GM18505 (cell line): Measurements from ENCODE around the gene SUPV3L1.
"Not testable (repeated sequence)": the region's sequence is repeated elsewhere in the genome, so short reads cannot be mapped to it uniquely, and the experiment has no call there.

Experiments used
- ATAC-seq: cut with Tn5 transposase; IDR thresholded peaks from one replicate; pipeline ENCODE4 v1.9.1; 2021; ENCODE audit not compliant: unreplicated experiment
- POLR2A ChIP-seq: IDR thresholded peaks from 4 replicates; pipeline ENCODE4 v1.6.1; 2011; ENCODE audit warnings: borderline replicate concordance; ENCODE audit not compliant: insufficient read depth, insufficient read length; ENCODE audit errors: extremely low read depth

The SUPV3L1 gene

DNA sequence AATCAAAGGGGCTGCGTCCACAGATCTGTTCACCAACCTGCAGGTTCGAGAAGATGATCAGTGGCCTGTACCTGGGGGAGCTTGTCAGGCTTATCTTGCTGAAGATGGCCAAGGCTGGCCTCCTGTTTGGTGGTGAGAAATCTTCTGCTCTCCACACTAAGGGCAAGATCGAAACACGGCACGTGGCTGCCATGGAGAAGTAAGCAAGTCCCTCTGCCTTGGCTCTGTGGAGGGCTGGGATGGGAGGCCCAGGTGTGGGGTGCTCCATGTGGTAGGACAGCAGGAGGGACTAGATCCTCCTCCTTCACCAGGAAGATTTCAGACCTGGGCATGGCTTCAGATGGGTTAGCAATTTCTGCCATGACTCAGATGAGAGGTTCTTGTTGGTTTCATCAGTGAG lies 66.0 kb downstream of the SUPV3L1 start:
- no peak for ATAC-seq

DNA sequence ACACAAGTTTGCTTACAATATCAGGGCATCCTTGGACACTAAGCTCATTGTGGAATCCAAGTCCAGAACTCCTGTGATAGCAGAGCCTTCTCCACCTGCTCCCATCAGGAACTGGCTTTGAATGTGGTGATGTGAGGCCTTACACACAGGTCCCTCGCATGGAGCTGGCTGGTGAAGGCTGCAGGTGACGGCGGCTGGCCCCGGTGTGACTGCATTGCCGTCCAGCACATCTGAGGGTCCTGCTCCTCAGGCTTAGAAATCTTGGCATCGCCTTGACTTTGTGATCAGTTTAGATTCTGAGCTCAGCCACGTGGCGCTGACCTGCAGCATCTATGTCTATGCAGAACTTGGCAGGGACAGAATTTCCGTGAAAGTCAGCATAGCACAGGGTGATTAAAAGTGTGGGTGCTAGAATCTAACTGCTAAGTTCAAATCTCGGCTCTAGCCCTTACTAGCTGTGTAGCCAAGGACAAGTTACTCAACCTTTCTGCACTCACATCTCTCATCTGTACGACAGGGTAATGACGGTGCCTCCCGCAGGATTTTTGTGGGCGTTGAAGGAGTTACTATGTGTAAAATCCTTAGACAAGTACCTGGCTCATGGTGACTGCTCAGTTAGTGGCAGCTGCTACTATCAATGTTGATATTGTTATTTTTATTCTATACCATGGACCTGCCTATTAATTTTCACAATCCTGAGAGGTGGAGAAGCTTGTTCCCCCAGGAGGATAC lies 66.7 kb downstream of the SUPV3L1 start:
- ATAC-seq: no peak
- TF ChIP-seq POLR2A: no peak

More for the DNA sequence above, 66.0 kb downstream of the SUPV3L1 start:
- no peak for TF ChIP-seq POLR2A

DNA sequence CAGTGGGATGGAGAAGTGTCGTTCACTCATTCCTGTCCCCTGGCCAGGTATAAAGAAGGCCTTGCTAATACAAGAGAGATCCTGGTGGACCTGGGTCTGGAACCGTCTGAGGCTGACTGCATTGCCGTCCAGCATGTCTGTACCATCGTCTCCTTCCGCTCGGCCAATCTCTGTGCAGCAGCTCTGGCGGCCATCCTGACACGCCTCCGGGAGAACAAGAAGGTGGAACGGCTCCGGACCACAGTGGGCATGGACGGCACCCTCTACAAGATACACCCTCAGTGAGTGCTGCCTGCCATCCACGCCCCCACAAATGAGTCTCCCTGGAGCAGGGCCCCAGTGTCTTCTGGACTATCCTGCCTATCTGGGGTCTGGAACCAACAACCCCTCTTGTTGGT lies 67.3 kb downstream of the SUPV3L1 start:
- TF ChIP-seq POLR2A: no peak

GRCh38 chr10:69248117-69248730 lies 68.2 kb downstream of the SUPV3L1 start:
- no peak for ATAC-seq
- TF ChIP-seq POLR2A: no peak

More for the DNA sequence above, 67.3 kb downstream of the SUPV3L1 start:
- ATAC-seq: no peak

DNA sequence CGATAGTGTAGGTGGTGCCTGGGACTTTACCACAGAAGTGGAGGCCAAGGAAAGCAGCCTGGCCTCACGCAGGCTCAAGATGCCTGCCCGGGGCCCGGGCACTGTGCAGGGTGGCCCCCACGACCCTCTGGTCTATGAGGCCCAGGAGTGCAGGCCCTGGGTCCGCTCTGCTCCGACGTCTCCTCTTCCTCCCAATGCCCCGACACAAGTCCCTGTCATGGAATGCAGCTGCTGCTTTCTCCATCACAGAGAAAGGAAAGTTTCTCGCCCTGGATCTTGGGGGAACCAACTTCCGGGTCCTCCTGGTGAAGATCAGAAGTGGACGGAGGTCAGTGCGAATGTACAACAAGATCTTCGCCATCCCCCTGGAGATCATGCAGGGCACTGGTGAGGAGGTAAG lies 70.0 kb downstream of the SUPV3L1 start:
- no peak for ATAC-seq
- no peak for TF ChIP-seq POLR2A

DNA sequence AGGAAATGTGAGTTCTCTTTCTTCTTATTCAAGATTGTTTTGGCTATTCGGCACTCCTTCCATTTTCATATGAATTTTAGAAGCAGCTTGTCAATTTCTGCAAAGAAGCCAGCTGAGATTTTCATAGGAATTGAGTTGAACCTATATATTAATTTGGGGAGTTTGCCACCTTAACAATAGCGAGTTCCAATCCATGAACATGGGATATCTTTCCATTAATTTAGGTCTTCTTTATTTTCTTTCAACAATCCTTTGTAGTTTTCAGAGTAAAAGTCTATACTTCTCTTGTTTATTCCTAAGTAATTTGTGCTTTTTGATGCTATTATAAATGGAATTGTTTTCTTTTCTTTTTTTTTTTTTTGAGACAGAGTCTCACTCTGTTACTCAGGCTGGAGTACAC lies 71.4 kb downstream of the SUPV3L1 start:
- ATAC-seq: not testable (repeated sequence)

- ATAC-seq: no peak
These were observed 73.1 kb downstream of the SUPV3L1 start for GRCh38 chr10:69253171-69253570.

DNA sequence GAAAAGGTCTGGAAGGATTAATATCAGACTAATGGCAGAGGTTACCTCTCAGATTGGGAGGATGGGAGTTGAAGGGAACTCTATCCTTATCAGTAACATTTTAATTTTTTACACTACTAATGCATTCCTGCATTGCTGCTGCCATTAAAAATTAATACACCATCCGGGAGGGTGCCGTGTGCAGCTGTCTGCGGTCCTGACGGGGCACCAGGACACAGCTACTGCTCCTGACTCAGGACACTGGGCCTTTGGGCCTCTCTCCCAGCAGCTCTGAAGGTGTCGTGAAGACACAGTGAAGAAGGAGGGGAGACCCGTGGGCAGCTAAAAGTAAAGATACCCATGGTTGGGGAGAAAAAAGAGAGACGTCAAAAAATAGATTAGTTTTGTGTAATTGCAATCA lies 74.8 kb downstream of the SUPV3L1 start:
- TF ChIP-seq POLR2A: no peak
- no peak for ATAC-seq

More at GRCh38 chr10:69253171-69253570, 73.1 kb downstream of the SUPV3L1 start:
- TF ChIP-seq POLR2A: no peak
